SK-N-MC (cell line): ENCODE data around the gene ICAM2.

Experiments used
- EZH2 ChIP-seq: fragments of 200-600 bp; sonication (generic); IDR thresholded peaks from one replicate; pipeline ENCODE4 v1.6.1; 2017; ENCODE audit warnings: antibody characterized with exemption
- POLR2AphosphoS5 ChIP-seq: IDR thresholded peaks from 2 replicates; pipeline ENCODE4 v1.6.1; 2012; ENCODE audit warnings: mild to moderate bottlenecking, low read depth, low read length, borderline replicate concordance

- no peak for TF ChIP-seq EZH2
- TF ChIP-seq POLR2AphosphoS5, result no peak
These were observed 33.6 kb downstream of the ICAM2 start for GRCh38 chr17:63986821-63987220.
